WTC11 (cell line): ENCODE measurements around the gene LRRC66. TPM values are rescaled to one million over a fixed set of nuclear protein-coding genes. Genes with fewer than 3 reads are reported as not detected.
A peak's percentile ranks its signal among the peaks of the same experiment; 100 is the strongest.

Source experiments
- ATAC-seq: fragments of 200-7000 bp; cut with Tn5 transposase; 2 replicates; pipeline ENCODE4 v1.10.0; 2021; ENCODE audit warnings: mild to moderate bottlenecking, moderate library complexity
- CTCF ChIA-PET: fragments of 300-600 bp; sonication (Branson Sonifier 250); formaldehyde crosslinking; loops from one replicate; lab custom pipeline; 2021; ENCODE audit warnings: antibody characterized with exemption; lab: Charles Lee
- POLR2A ChIA-PET: fragments of 350-600 bp; sonication (Branson Sonifier 250); formaldehyde crosslinking; loops from one replicate; lab custom pipeline; 2021; ENCODE audit warnings: antibody characterized with exemption; lab: Charles Lee
- DNase-seq: peaks from one replicate; pipeline ENCODE4 v3.0.0; 2021; ENCODE audit warnings: low spot score
- H3K27ac Mint-ChIP-seq: 2 replicates; pipeline ENCODE4 v1.8.0; 2021; ENCODE audit warnings: mixed read lengths
- H3K27me3 Mint-ChIP-seq: 2 replicates; pipeline ENCODE4 v1.8.0; 2021; ENCODE audit warnings: low read depth, mild to moderate bottlenecking, moderate library complexity, mixed read lengths
- H3K36me3 Mint-ChIP-seq: 2 replicates; pipeline ENCODE4 v1.8.0; 2021; ENCODE audit warnings: mixed read lengths
- H3K4me1 Mint-ChIP-seq: 2 replicates; pipeline ENCODE4 v1.8.0; 2022; ENCODE audit warnings: mixed read lengths
- H3K4me3 Mint-ChIP-seq: 2 replicates; pipeline ENCODE4 v1.8.0; 2021; ENCODE audit warnings: mild to moderate bottlenecking, moderate library complexity, mixed read lengths
- H3K9me3 Mint-ChIP-seq: 2 replicates; pipeline ENCODE4 v1.8.0; 2021; ENCODE audit warnings: mixed read lengths
- ESRRA ChIP-seq: sonication (generic); formaldehyde crosslinking; IDR thresholded peaks from 2 replicates; pipeline ENCODE4 v1.8.1; 2022; ENCODE audit warnings: mild to moderate bottlenecking, missing genetic modification reagents, borderline replicate concordance
- MYBL2 ChIP-seq: sonication (generic); formaldehyde crosslinking; IDR thresholded peaks from 2 replicates; pipeline ENCODE4 v1.8.1; 2023; ENCODE audit warnings: mild to moderate bottlenecking, moderate library complexity, missing genetic modification reagents
- NR3C1 ChIP-seq: sonication (generic); formaldehyde crosslinking; conservative IDR thresholded peaks from 2 replicates; pipeline ENCODE4 v1.8.1; 2023; ENCODE audit warnings: low read depth, mild to moderate bottlenecking, missing genetic modification reagents
- PRRX2 ChIP-seq: fragments of 250-450 bp; sonication (Bioruptor Pico); IDR thresholded peaks from 2 replicates; pipeline ENCODE4 v1.8.0; 2021; ENCODE audit warnings: mild to moderate bottlenecking
- TEAD1 ChIP-seq: sonication (generic); formaldehyde crosslinking; IDR thresholded peaks from 2 replicates; pipeline ENCODE4 v1.8.0; 2022; ENCODE audit warnings: mild to moderate bottlenecking, missing genetic modification reagents
- ZNF232 ChIP-seq: sonication (generic); formaldehyde crosslinking; IDR thresholded peaks from 2 replicates; pipeline ENCODE4 v1.8.0; 2022; ENCODE audit warnings: mild to moderate bottlenecking, missing genetic modification reagents
- total RNA-seq: library from RNA; stranded (reverse); gene quantifications from 3 replicates; pipeline ENCODE4 v1.2.3, GENCODE V29; 2021
- TF ChIP-seq, protein P1 (sequence below): sonication (generic); formaldehyde crosslinking; IDR thresholded peaks from 2 replicates; pipeline ENCODE4 v1.8.0; 2022; ENCODE audit warnings: missing genetic modification reagents
- TF ChIP-seq, protein P2 (sequence below): sonication (generic); formaldehyde crosslinking; IDR thresholded peaks from 2 replicates; pipeline ENCODE4 v1.8.1; 2023; ENCODE audit warnings: mild to moderate bottlenecking, missing genetic modification reagents
- TF ChIP-seq, protein P3 (sequence below): fragments of 250-450 bp; sonication (Bioruptor Pico); IDR thresholded peaks from 2 replicates; pipeline ENCODE4 v1.9.0; 2021; ENCODE audit warnings: moderate library complexity, mild to moderate bottlenecking, inconsistent platforms, borderline replicate concordance
- TF ChIP-seq, protein P4 (sequence below): sonication (generic); formaldehyde crosslinking; IDR thresholded peaks from 2 replicates; pipeline ENCODE4 v1.8.1; 2022; ENCODE audit warnings: mild to moderate bottlenecking, moderate library complexity, missing genetic modification reagents
- TF ChIP-seq, protein P5 (sequence below): fragments of 250-450 bp; sonication (Bioruptor Pico); IDR thresholded peaks from 2 replicates; pipeline ENCODE4 v2.1.2; 2022; ENCODE audit warnings: mild to moderate bottlenecking, moderate library complexity
- TF ChIP-seq, protein P6 (sequence below): sonication (generic); formaldehyde crosslinking; IDR thresholded peaks from 2 replicates; pipeline ENCODE4 v1.8.1; 2022; ENCODE audit warnings: low read depth, missing genetic modification reagents, borderline replicate concordance
- TF ChIP-seq, protein P7 (sequence below): sonication (generic); formaldehyde crosslinking; IDR thresholded peaks from 2 replicates; pipeline ENCODE4 v1.8.1; 2023; ENCODE audit warnings: mild to moderate bottlenecking, missing genetic modification reagents, borderline replicate concordance

LRRC66 gene
- total RNA-seq, 1 experiment from 2014 or later, result not detected

DNA sequence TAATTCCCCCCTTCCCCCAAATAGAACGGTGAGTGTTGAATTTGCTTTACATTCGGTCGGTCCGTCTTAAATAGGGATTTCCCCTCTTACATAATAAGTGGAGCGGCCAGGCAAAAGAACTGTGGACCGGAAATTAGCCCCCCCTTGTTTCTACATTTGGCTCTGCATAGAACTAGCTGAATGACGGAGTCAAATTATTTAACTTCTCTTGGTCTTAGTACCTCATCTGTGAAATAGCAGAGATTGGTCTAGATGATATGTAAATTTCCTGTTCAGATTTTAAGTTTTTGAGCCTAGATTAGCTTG, 32.3 kb upstream of the LRRC66 start:
- Mint-ChIP-seq H3K4me1 (peaks cover 36% of the 10 kb centered on the region), H3K36me3 (peaks cover 12% of the 10 kb centered on the region), H3K9me3 (peaks cover 12% of the 10 kb centered on the region), H3K27me3 (peaks cover 24% of the 10 kb centered on the region), H3K4me3 (peak overlapping the region; percentile 87), H3K27ac (peak overlapping the region; percentile 80)
- no peak for TF ChIP-seq ZNF232 (CRISPR knock-in tag)
- TF ChIP-seq NR3C1, result no peak
- TF ChIP-seq, protein P1, sequence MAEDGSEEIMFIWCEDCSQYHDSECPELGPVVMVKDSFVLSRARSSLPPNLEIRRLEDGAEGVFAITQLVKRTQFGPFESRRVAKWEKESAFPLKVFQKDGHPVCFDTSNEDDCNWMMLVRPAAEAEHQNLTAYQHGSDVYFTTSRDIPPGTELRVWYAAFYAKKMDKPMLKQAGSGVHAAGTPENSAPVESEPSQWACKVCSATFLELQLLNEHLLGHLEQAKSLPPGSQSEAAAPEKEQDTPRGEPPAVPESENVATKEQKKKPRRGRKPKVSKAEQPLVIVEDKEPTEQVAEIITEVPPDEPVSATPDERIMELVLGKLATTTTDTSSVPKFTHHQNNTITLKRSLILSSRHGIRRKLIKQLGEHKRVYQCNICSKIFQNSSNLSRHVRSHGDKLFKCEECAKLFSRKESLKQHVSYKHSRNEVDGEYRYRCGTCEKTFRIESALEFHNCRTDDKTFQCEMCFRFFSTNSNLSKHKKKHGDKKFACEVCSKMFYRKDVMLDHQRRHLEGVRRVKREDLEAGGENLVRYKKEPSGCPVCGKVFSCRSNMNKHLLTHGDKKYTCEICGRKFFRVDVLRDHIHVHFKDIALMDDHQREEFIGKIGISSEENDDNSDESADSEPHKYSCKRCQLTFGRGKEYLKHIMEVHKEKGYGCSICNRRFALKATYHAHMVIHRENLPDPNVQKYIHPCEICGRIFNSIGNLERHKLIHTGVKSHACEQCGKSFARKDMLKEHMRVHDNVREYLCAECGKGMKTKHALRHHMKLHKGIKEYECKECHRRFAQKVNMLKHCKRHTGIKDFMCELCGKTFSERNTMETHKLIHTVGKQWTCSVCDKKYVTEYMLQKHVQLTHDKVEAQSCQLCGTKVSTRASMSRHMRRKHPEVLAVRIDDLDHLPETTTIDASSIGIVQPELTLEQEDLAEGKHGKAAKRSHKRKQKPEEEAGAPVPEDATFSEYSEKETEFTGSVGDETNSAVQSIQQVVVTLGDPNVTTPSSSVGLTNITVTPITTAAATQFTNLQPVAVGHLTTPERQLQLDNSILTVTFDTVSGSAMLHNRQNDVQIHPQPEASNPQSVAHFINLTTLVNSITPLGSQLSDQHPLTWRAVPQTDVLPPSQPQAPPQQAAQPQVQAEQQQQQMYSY (CRISPR knock-in tag), result no peak
- TF ChIP-seq, protein P2, sequence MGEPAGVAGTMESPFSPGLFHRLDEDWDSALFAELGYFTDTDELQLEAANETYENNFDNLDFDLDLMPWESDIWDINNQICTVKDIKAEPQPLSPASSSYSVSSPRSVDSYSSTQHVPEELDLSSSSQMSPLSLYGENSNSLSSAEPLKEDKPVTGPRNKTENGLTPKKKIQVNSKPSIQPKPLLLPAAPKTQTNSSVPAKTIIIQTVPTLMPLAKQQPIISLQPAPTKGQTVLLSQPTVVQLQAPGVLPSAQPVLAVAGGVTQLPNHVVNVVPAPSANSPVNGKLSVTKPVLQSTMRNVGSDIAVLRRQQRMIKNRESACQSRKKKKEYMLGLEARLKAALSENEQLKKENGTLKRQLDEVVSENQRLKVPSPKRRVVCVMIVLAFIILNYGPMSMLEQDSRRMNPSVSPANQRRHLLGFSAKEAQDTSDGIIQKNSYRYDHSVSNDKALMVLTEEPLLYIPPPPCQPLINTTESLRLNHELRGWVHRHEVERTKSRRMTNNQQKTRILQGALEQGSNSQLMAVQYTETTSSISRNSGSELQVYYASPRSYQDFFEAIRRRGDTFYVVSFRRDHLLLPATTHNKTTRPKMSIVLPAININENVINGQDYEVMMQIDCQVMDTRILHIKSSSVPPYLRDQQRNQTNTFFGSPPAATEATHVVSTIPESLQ (CRISPR knock-in tag), result no peak
- TF ChIP-seq, protein P3, sequence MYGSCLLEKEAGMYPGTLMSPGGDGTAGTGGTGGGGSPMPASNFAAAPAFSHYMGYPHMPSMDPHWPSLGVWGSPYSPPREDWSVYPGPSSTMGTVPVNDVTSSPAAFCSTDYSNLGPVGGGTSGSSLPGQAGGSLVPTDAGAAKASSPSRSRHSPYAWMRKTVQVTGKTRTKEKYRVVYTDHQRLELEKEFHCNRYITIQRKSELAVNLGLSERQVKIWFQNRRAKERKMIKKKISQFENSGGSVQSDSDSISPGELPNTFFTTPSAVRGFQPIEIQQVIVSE (CRISPR knock-in tag), result no peak
- TF ChIP-seq, protein P4, sequence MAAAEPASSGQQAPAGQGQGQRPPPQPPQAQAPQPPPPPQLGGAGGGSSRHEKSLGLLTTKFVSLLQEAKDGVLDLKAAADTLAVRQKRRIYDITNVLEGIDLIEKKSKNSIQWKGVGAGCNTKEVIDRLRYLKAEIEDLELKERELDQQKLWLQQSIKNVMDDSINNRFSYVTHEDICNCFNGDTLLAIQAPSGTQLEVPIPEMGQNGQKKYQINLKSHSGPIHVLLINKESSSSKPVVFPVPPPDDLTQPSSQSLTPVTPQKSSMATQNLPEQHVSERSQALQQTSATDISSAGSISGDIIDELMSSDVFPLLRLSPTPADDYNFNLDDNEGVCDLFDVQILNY (CRISPR knock-in tag), result no peak
- TF ChIP-seq, protein P5, sequence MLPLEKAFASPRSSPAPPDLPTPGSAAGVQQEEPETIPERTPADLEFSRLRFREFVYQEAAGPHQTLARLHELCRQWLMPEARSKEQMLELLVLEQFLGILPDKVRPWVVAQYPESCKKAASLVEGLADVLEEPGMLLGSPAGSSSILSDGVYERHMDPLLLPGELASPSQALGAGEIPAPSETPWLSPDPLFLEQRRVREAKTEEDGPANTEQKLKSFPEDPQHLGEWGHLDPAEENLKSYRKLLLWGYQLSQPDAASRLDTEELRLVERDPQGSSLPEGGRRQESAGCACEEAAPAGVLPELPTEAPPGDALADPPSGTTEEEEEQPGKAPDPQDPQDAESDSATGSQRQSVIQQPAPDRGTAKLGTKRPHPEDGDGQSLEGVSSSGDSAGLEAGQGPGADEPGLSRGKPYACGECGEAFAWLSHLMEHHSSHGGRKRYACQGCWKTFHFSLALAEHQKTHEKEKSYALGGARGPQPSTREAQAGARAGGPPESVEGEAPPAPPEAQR, result no peak
- no peak for TF ChIP-seq MYBL2 (CRISPR knock-in tag)
- no peak for TF ChIP-seq TEAD1 (CRISPR knock-in tag)
- TF ChIP-seq PRRX2 (CRISPR knock-in tag), result no peak
- TF ChIP-seq, protein P6, sequence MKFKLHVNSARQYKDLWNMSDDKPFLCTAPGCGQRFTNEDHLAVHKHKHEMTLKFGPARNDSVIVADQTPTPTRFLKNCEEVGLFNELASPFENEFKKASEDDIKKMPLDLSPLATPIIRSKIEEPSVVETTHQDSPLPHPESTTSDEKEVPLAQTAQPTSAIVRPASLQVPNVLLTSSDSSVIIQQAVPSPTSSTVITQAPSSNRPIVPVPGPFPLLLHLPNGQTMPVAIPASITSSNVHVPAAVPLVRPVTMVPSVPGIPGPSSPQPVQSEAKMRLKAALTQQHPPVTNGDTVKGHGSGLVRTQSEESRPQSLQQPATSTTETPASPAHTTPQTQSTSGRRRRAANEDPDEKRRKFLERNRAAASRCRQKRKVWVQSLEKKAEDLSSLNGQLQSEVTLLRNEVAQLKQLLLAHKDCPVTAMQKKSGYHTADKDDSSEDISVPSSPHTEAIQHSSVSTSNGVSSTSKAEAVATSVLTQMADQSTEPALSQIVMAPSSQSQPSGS, result no peak
- TF ChIP-seq, protein P7, sequence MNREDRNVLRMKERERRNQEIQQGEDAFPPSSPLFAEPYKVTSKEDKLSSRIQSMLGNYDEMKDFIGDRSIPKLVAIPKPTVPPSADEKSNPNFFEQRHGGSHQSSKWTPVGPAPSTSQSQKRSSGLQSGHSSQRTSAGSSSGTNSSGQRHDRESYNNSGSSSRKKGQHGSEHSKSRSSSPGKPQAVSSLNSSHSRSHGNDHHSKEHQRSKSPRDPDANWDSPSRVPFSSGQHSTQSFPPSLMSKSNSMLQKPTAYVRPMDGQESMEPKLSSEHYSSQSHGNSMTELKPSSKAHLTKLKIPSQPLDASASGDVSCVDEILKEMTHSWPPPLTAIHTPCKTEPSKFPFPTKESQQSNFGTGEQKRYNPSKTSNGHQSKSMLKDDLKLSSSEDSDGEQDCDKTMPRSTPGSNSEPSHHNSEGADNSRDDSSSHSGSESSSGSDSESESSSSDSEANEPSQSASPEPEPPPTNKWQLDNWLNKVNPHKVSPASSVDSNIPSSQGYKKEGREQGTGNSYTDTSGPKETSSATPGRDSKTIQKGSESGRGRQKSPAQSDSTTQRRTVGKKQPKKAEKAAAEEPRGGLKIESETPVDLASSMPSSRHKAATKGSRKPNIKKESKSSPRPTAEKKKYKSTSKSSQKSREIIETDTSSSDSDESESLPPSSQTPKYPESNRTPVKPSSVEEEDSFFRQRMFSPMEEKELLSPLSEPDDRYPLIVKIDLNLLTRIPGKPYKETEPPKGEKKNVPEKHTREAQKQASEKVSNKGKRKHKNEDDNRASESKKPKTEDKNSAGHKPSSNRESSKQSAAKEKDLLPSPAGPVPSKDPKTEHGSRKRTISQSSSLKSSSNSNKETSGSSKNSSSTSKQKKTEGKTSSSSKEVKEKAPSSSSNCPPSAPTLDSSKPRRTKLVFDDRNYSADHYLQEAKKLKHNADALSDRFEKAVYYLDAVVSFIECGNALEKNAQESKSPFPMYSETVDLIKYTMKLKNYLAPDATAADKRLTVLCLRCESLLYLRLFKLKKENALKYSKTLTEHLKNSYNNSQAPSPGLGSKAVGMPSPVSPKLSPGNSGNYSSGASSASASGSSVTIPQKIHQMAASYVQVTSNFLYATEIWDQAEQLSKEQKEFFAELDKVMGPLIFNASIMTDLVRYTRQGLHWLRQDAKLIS, result no peak
- TF ChIP-seq ESRRA, result no peak
- ChIA-PET CTCF (interaction anchor here (0.9 kb wide), 1 partner anchor 15 kb away, joined by 3 read pairs; the partner anchor contains the start of gene SGCB), POLR2A (interaction anchor here (0.8 kb wide), 1 partner anchor 14 kb away, joined by 4 read pairs; the partner anchor contains the start of gene SGCB)
- peak; percentile 3; the same call in 1 of the 2 replicates for ATAC-seq
- DNase-seq, result no peak
